Adipose tissue (tissue), 3 donors: ENCODE measurements around the gene SMAD5. TPM values are rescaled to one million over a fixed set of nuclear protein-coding genes. Genes with fewer than 3 reads are reported as not detected.

Experiments
- H3K27ac ChIP-seq: one replicate; pipeline ENCODE4 v1.5.1; 2013; ENCODE audit warnings: low read depth, low read length
- WGBS, 3 donors: extraction: QIAGEN DNeasy Blood & Tissue Kit; methylation state at CpG; one replicate each; pipeline ENCODE4 v1.1.7; 2013; 5-methylcytosine and 5-hydroxymethylcytosine counted together
- polyA plus RNA-seq, 3 donors: library from polyadenylated mRNA; stranded (reverse); fragments of 200-250 nt; gene quantifications; one replicate each; pipeline ENCODE4 v1.2.3, GENCODE V29; 2013
- donor health status: healthy with polysubstance abuse.
- donor health status: Bipolar disorder and iron deficiency.
- donor health status: healthy.

The SMAD5 gene
- polyA plus RNA-seq, 3 donors: 4.9 to 18.6 (median 9.9) TPM

DNA sequence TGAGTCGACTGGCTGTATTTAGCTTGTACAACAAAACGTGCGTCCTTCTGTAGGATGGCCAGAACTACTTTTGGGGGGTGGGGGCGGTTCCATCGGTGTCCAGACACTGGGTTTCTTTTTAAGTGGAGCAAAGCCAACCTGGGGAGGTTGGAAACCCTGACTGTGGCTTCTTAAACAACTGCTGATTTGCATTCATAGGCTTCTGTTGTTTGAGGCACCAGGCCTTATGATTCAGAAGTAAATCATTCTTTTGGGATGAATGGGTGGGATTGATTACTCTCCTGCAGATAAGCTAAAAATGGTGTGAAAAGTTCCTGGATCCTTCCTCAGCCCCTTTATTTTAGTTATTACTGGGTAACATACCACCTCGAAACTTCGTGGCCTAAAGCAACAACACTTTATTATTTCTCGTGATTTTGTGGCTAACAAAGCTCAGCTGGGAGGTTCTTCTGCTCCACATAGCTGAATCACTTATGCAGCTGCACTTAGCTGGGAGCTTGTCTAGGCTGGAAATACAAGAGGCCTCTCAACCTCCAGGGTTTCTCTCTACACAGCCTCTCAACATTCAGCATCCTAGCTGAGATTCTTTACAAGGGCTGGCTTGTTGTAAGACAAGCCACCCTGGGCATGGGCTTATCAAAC lies 72.5 kb downstream of the SMAD5 start:
- 89 to 95% (median 93%) methylated on average over 8 of the region's 8 CpGs for WGBS, 3 donors
- no peak overlapping the region for H3K27ac ChIP-seq

DNA sequence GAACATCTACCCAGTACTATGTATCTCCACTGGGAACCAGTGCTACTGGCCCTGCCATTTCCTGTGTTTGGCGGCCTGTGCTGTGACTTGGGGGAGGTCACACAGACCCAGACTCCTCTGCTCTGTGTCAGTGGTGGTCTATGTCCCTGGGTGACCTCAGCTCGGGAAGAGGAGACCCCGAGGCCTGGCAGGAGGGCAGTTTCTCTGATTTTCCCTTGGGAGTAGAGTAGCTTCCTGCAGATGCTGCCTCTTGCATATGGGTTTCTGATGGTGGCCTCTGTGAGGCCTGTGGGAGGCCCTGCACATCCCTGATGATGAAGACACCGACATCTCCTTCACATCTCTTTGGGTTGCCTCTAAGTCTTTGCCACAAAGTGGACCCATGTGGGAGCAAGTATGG lies 73.3 kb downstream of the SMAD5 start:
- 81 to 90% (median 85%) methylated on average over 4 of the region's 4 CpGs for WGBS, 3 donors
- H3K27ac ChIP-seq: no peak overlapping the region

DNA sequence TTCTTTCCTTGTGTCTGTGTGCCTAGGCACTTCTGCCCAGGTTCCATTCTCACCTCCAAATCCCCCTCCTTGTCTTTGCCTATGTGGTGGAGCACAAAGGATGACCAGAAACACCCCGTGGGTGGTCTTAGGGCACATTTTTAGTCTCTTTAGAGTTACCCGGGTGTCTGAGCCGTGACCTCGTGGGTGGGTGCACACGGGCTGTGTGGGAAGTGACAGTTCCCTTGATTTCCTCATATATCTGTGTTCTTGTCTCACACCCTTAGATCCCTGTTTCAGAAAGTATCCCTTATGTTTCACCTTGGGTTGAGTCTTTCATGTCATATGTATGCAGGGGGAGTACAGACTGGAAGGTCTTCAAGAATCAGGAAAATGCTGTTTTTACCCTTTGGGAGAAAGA lies 73.7 kb downstream of the SMAD5 start:
- 76 to 83% (median 79%) methylated on average over 5 of the region's 5 CpGs for WGBS, 3 donors
- H3K27ac ChIP-seq: no peak overlapping the region

DNA sequence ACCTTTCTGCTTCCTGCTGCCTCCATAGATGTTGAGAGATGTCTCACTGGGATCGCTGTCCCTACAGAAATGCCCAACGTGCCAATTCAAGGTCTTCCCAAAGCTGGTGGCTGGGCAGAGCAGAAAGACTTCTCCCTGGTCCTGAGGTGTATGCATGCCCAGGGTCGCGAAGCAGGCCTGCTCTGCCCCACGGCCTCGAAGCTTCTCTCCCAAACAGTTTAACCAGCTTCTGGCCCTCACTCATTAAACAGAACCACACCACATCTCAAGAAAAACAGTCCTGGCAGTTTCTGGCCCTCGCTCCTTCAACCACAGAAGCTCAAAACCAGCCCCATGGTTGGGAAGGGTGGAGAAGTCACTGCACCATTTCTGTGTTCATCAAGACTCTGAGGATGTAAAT lies 75.0 kb downstream of the SMAD5 start:
- WGBS, 3 donors: 84 to 97% (median 86%) methylated on average over 7 of the region's 7 CpGs
- no peak overlapping the region for H3K27ac ChIP-seq

DNA sequence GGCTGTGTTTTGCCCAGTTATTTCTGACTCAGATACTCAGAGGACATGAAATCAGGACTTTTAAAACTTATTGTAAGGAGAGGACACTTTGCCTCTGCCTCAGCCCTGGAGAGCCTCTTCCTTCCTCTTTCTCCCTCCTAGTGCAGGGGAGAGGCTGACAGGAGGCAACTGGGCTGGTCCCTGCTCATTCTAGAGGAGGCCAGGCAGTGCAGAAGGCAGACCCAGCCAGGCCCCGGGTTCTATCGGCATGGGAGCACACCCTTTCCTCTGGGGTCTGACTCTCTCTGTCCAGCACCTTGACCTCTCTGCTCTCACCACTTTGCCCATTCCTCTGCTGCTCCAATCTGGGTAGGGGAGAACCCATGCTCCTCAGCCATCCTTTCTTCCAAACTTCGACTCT lies 76.3 kb downstream of the SMAD5 start:
- H3K27ac ChIP-seq: no peak overlapping the region
- 45 to 57% (median 49%) methylated on average over 3 of the region's 3 CpGs for WGBS, 3 donors

DNA sequence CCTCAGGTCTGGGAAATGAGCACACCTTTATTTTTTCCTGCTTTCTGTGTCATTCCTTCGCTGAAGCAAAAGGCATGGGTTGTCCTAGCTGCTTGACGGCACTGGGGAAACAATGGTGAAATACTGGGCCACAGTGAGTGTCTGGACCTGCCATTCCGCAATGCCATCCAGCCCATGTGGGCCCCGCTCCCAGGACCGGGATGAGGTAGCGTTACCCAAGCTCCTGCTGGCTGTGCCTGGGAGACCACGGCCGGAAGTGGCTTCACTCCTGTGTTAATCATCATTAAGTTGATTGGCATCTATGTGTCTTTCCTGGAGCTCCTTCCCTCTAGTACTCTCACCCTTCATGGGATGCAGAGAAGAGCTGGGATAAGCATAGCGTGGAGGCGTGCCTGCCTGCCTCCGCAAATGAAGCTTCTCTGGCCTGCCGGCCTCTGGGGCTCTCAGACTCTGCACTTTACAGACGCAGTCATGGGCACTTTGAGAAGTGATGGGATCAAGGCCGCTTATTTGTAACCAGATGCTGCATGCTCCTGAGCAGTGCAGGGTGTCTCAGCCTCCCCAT lies 76.8 kb downstream of the SMAD5 start:
- WGBS, 3 donors: 88 to 90% (median 89%) methylated on average over 14 of the region's 14 CpGs
- no peak overlapping the region for H3K27ac ChIP-seq

DNA sequence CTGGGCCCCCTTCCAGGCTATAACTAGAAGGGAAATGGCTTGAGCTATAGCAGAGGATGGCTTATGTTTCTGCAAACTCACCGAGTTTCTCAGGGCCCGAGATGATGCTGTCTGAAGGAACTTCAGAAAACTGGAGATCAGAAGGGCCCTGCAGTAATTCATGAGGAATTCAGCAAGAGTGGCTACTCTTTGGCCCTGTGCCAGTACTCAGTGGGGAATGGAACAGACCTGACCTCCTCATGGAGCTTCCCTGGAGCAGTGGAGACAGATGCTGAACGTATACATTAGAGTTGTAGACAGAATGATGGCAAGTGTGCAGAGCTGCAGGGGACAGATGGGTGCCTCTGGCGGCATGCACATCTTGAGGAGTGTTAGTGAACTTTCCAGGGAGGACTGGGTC lies 77.6 kb downstream of the SMAD5 start:
- H3K27ac ChIP-seq: no peak overlapping the region
- 66 to 83% (median 74%) methylated on average over 4 of the region's 4 CpGs for WGBS, 3 donors

DNA sequence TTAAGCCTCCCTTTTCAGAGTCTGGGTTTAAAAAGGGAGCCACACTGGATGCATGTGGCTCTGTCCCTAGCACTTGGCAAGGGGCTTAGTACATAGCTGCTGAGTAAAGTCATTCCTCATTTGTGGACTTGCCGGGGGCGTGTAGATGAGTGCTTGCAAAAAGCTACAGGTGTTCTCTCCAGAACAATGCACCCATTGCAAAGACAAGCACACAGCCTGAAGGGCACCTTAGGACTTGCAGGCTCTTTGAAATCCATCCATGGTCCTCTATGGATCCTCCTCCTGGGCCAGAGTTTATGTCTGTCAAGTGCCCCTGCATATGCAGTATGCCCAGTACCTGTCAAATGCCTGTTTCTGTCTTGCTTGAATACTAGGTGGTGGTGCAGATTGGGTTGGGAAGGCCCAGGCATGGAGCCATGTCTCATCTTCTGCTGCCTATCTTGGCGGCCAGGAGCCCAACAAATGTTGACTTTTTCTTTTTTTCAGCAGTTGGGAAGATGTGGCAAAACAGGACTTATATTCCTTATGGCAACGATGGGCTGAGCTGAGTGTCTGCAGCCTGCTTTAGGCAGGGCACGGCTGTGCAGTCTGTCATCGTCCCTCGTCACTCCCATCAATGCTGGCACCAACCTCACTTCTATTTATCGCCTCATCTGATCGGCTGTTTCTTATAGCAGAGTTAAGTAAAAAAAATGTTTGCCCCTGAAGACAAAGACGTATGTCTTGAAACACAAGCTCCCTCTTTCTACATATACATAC lies 78.8 kb downstream of the SMAD5 start:
- 73 to 84% (median 83%) methylated on average over 10 of the region's 10 CpGs for WGBS, 3 donors
- H3K27ac ChIP-seq: no peak overlapping the region

DNA sequence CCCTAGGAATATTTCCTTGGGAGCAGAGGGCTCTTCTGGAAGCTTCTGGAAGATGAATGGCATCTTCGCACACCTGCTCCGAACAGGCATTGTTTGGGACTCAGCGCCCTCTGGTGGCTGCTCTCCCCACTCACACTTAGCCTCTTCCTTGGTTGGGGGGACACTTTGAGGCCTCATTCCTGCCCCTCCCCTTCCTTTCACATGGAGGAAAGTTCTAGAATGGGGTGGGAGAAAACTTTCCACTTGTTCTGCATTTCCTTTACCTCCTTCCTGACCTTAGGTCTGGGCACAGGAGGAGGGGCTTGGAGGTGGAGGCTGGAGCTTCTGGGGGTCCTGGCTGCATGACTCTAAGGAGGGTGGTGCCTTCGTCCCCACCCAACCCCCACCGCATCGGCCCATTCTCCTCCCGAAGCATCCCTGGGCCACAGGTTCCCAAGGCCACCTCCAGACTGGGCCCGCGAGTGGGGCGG lies 79.6 kb downstream of the SMAD5 start:
- H3K27ac ChIP-seq: no peak overlapping the region
- WGBS, 3 donors: 45 to 50% (median 49%) methylated on average over 10 of the region's 10 CpGs

DNA sequence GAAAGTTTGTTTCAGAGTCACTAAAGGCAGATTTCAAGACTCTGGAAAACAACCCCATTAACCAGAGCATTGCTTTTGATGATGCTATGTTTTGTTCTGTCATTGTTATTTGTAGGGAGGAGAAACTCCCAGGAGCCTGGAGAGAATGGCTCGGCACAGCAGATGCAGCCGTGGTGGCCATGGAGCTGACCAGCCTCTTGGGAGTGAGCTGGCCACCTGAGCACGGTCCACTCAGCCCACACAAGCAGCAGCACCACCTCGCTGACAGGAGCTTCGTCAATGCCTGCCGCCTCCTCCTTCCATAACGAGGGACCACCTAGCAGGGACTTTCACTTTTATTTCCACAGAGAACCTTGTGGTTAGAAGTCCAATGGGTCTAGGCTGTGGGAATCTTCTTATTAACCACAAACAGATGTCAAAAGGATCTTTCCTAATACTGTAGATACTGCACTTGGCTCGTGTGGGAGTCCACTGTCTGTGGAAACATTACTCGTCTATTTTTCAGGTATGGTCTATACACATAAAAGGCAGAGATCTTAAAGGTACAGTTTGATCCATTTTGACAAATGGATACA lies 81.4 kb downstream of the SMAD5 start:
- H3K27ac ChIP-seq: no peak overlapping the region
- 54 to 56% (median 55%) methylated on average over 9 of the region's 9 CpGs for WGBS, 3 donors

DNA sequence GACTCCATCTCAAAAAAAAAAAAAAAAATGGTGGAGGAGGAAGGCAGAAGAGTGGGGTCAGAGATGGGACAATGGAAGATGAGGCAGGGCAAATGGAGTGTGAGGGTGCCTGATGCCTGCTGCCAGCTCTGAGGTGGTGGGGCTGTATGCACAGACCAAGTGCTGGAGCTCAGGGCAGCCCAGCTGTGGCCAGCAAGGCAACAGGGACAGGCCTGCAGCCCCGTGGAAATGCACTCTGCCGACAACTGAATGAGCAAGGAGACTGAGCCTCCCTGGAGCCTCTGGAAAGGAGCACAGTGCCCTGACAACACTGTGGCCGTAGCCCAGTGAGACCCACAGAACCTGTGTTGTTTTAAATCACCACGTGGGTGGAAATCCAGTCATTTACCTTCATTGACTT lies 83.2 kb downstream of the SMAD5 start:
- 71 to 86% (median 83%) methylated on average over 4 of the region's 4 CpGs for WGBS, 3 donors
- H3K27ac ChIP-seq: no peak overlapping the region

DNA sequence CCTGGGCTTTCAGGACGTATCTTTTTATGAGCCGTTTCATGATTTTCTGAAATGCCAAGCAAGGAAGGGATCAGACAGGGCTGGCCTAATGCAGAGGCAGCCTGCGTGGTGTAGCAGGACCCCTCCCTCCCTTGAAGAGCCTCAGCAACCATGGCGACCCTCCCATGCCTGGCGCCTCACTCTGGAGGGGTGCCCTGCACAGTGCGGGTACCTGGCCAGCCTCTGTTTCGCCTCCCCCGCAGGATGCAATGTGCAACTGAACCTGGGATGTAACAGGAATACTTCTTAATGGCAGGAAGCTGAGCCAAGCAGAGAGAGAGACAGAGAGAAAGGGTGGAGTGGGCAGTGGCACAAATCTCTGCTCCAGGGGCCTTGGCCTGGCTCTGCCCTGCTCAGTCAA lies 83.6 kb downstream of the SMAD5 start:
- WGBS, 3 donors: 79 to 87% (median 80%) methylated on average over 8 of the region's 8 CpGs
- no peak overlapping the region for H3K27ac ChIP-seq

DNA sequence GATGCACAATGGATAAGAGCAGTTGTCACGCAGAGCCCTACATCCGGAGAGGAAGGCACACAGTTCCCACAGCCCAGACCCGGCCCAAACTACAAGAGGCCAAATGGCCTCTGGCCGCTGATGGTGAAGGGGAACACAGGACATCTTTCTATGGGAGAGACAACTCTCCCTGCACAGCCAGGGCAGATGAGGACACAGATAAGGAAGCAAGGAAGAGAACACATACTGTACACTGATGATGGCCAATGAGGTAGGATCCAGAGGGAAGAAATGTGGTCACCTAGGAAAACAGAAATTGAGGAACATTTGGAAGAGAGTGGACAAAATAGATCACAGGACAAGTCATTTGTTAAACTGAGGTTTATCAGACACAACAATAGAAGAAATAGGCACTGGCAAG lies 88.7 kb downstream of the SMAD5 start:
- 87 to 97% (median 95%) methylated on average over 4 of the region's 4 CpGs for WGBS, 3 donors
- H3K27ac ChIP-seq: no peak overlapping the region

DNA sequence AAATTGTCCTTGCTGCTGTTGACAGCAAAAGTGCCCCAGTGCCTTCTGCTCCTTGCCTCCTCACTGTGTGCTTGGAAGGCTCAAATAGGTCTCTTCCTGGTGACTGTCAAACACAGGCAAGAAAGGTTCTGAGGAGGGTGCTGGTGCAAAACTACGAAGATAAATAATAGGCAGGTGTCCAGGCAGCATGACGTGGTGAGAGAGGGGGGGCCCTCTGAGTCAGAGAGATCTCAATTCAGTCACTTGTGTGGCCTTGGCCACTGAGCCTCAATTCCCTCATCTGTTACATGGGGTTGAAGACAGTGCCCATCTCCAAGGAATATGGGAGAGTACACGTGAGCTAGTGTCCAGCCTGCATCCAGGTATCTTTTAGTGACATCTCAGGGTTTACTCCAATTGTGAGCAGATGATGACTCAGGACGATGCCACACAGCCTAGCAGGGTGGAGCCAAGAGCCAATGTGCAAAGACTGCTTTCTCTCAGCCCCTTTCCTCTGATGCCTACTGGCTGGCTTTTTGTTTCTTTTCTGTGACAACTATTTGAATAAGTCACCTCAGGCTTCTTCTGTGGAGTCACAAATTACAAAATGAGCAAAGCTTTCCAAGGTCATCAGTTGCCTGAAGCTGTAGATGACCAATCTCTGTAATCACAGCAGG lies 90.1 kb downstream of the SMAD5 start:
- WGBS, 3 donors: 52 to 81% (median 72%) methylated on average over 4 of the region's 4 CpGs

DNA sequence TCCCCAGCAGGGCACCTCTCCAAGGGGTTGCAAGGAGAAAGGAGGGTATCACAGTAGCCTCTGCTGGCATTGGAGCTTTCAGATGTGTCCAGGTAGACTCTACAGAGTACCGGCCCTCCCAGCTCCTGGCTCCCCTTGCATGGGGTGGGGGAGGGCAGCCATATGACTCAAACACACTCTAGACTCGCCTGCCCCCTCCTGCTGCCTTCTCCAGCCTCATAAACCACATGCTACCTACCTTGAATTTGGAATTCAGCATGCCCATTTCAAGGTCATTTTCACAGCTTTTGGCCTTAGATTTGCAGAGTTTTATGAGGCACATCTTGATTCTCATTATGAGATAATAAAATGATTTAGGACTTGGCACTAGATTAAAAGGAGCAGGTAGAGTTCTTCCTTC lies 93.2 kb downstream of the SMAD5 start:
- 43 to 49% (median 47%) methylated on average over 2 of the region's 2 CpGs for WGBS, 3 donors
- no peak overlapping the region for H3K27ac ChIP-seq

More for the DNA sequence above, 90.1 kb downstream of the SMAD5 start:
- H3K27ac ChIP-seq: no peak overlapping the region

DNA sequence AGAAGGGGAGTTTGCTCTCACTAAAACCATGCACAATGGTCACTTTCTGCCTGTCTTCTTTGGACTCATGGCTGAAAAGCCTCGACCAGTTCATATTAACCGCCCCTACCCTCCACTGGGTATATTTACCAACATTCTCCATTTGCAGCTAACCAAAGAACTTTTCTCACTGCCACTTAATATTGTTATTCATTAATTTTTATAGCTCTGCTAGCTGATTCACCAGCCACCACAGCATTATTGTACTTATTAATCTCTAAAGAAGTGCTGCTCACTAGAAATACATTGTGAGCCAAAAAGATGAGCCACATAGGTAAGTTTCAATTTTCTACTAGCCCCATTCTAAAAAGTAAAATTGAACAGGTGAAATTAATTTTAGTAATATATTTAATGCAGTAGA lies 93.8 kb downstream of the SMAD5 start:
- no peak overlapping the region for H3K27ac ChIP-seq
- 37 to 88% (median 83%) methylated on average over 2 of the region's 2 CpGs for WGBS, 3 donors

DNA sequence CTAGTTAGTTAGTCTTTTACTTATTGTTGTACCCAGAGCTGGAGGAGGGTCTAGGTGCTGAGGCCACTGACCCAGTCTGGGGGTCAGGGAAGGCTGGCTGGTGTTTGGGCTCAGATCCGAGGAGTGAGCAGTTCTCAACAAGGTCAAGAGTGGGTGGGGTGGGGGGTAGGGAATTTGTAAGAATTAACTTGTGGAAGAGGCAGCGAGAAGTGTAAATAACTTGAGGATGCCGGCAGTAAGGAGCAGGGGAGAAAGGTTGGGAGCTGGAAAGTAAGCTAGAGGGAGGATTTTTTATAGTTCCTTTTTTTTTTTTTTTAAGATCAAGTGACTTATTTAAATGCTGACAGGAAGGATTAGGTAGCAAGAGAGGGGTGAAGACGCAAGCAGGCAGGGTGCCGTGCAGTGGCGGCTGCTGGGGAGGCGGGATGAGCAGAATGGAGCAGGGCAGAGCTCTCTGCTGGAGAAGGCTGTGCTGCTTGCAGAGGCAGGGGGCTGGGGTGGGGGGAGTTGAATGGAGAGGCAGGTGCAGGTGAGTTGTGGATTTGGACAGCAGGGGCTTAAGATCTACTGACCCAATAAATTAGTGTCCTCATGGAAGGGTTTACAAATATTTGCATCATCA lies 95.6 kb downstream of the SMAD5 start:
- WGBS, 3 donors: 30 to 43% (median 37%) methylated on average over 7 of the region's 7 CpGs
- H3K27ac ChIP-seq: no peak overlapping the region

DNA sequence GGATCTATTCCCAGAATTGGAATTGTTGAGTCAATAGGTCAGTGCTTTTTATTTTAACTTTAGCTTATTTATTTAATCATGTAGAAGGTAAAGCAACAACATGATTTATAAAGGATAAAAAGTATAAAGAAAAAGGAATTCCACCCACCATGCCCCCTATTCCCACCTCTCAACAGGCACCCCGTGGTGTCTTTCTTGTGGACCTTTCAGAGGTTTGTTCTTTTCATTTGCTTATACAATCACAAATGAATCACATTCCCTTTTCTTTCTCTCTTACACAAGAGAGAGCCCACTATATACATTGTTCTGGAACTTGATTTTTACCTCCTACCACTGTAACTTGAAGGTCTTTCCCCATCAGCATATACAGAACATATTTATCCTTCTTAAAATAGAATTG lies 97.5 kb downstream of the SMAD5 start:
- WGBS, 3 donors: 17 to 26% (median 21%) methylated on average over 1 of the region's 1 CpG
- no peak overlapping the region for H3K27ac ChIP-seq
